Activated T-helper 17 cell treated with anti-CD3 and anti-CD28 coated beads, Interleukin-2, amount 50 U/mL, for 72 hours (primary cell): ENCODE measurements around the gene ANKRD36. TPM values are rescaled to one million over a fixed set of nuclear protein-coding genes. Genes with fewer than 3 reads are reported as not detected.
"Not testable (repeated sequence)": the region's sequence is repeated elsewhere in the genome, so short reads cannot be mapped to it uniquely, and the experiment has no call there.

Source experiments
- ATAC-seq: fragments of 150-1000 bp; cut with Tn5 transposase; replicated peaks from 2 replicates; pipeline ENCODE4 v1.10.0; 2021; ENCODE audit warnings: mild to moderate bottlenecking, moderate library complexity
- H3K27ac Mint-ChIP-seq: one replicate; pipeline ENCODE4 v1.8.0; 2022; ENCODE audit warnings: mixed read lengths
- H3K27me3 Mint-ChIP-seq: one replicate; pipeline ENCODE4 v1.8.0; 2022; ENCODE audit warnings: mixed read lengths
- H3K36me3 Mint-ChIP-seq: one replicate; pipeline ENCODE4 v1.8.0; 2022; ENCODE audit warnings: low read depth, mild to moderate bottlenecking, mixed read lengths
- H3K4me1 Mint-ChIP-seq: one replicate; pipeline ENCODE4 v1.8.0; 2022; ENCODE audit warnings: mixed read lengths
- H3K4me3 Mint-ChIP-seq: one replicate; pipeline ENCODE4 v1.8.0; 2022; ENCODE audit warnings: mild to moderate bottlenecking, mixed read lengths
- H3K9me3 Mint-ChIP-seq: one replicate; pipeline ENCODE4 v1.8.0; 2022; ENCODE audit warnings: mixed read lengths
- total RNA-seq, 2 donors: library from RNA; stranded (reverse); gene quantifications; one replicate each; pipeline ENCODE4 v1.2.3, GENCODE V29; 2022

The ANKRD36 gene
- total RNA-seq, 2 donors from 2014 or later, result 48.7 to 62.2 TPM

GRCh38 chr2:97200887-97201286, 87.9 kb downstream of the ANKRD36 start:
- not testable (repeated sequence) for H3K27ac Mint-ChIP-seq, H3K9me3 Mint-ChIP-seq, H3K4me1 Mint-ChIP-seq, ATAC-seq, H3K27me3 Mint-ChIP-seq, H3K4me3 Mint-ChIP-seq
- H3K36me3 Mint-ChIP-seq, result peaks cover 19% of the 10 kb centered on the region

- H3K27ac Mint-ChIP-seq, H3K4me3 Mint-ChIP-seq, H3K27me3 Mint-ChIP-seq, H3K9me3 Mint-ChIP-seq, ATAC-seq, H3K4me1 Mint-ChIP-seq: not testable (repeated sequence)
- peaks cover 36% of the 10 kb centered on the region for H3K36me3 Mint-ChIP-seq
These were observed 89.8 kb downstream of the ANKRD36 start for GRCh38 chr2:97202643-97203250.

GRCh38 chr2:97210325-97210724, 97.4 kb downstream of the ANKRD36 start:
- Mint-ChIP-seq H3K27ac (no peak overlapping the region), H3K27me3 (no peaks in the 10 kb centered on the region), H3K9me3 (no peaks in the 10 kb centered on the region), H3K4me3 (no peak overlapping the region), H3K4me1 (no peaks in the 10 kb centered on the region), H3K36me3 (peaks cover 85% of the 10 kb centered on the region)
- ATAC-seq, result no peak

GRCh38 chr2:97215025-97215424, 102.1 kb downstream of the ANKRD36 start:
- not testable (repeated sequence) for H3K4me1 Mint-ChIP-seq, H3K27ac Mint-ChIP-seq, H3K4me3 Mint-ChIP-seq, H3K27me3 Mint-ChIP-seq, ATAC-seq, H3K9me3 Mint-ChIP-seq
- H3K36me3 Mint-ChIP-seq, result peaks cover 70% of the 10 kb centered on the region

GRCh38 chr2:97230848-97231585, 118.1 kb downstream of the ANKRD36 start:
- H3K9me3 Mint-ChIP-seq, H3K27ac Mint-ChIP-seq, H3K4me3 Mint-ChIP-seq, H3K4me1 Mint-ChIP-seq, ATAC-seq, H3K27me3 Mint-ChIP-seq: not testable (repeated sequence)
- peaks cover 47% of the 10 kb centered on the region for H3K36me3 Mint-ChIP-seq

- ATAC-seq, H3K9me3 Mint-ChIP-seq, H3K27me3 Mint-ChIP-seq, H3K4me1 Mint-ChIP-seq, H3K4me3 Mint-ChIP-seq, H3K27ac Mint-ChIP-seq: not testable (repeated sequence)
- peaks cover 30% of the 10 kb centered on the region for H3K36me3 Mint-ChIP-seq
These were observed 120.0 kb downstream of the ANKRD36 start for GRCh38 chr2:97232981-97233380.

GRCh38 chr2:97233660-97234295, 120.8 kb downstream of the ANKRD36 start:
- not testable (repeated sequence) for H3K27me3 Mint-ChIP-seq, H3K4me1 Mint-ChIP-seq, H3K9me3 Mint-ChIP-seq, H3K4me3 Mint-ChIP-seq, H3K27ac Mint-ChIP-seq
- H3K36me3 Mint-ChIP-seq, result peaks cover 30% of the 10 kb centered on the region
- peak; percentile 93 for ATAC-seq

GRCh38 chr2:97261192-97261591, 148.2 kb downstream of the ANKRD36 start:
- not testable (repeated sequence) for H3K36me3 Mint-ChIP-seq, H3K9me3 Mint-ChIP-seq, H3K4me1 Mint-ChIP-seq, H3K27ac Mint-ChIP-seq, H3K27me3 Mint-ChIP-seq, H3K4me3 Mint-ChIP-seq, ATAC-seq

GRCh38 chr2:97266449-97266848, 153.5 kb downstream of the ANKRD36 start:
- not testable (repeated sequence) for H3K36me3 Mint-ChIP-seq, H3K27ac Mint-ChIP-seq, H3K9me3 Mint-ChIP-seq, ATAC-seq, H3K27me3 Mint-ChIP-seq, H3K4me1 Mint-ChIP-seq, H3K4me3 Mint-ChIP-seq

GRCh38 chr2:97267411-97268074, 154.6 kb downstream of the ANKRD36 start:
- H3K9me3 Mint-ChIP-seq, result no peaks in the 10 kb centered on the region
- ATAC-seq, result peak; percentile 21
- no peak overlapping the region for H3K27ac Mint-ChIP-seq
- H3K4me3 Mint-ChIP-seq, result no peak overlapping the region
- no peaks in the 10 kb centered on the region for H3K4me1 Mint-ChIP-seq
- no peaks in the 10 kb centered on the region for H3K27me3 Mint-ChIP-seq
- H3K36me3 Mint-ChIP-seq, result no peaks in the 10 kb centered on the region

- H3K27me3 Mint-ChIP-seq, H3K36me3 Mint-ChIP-seq, H3K4me3 Mint-ChIP-seq, H3K27ac Mint-ChIP-seq, H3K4me1 Mint-ChIP-seq, ATAC-seq, H3K9me3 Mint-ChIP-seq: not testable (repeated sequence)
These were observed 155.2 kb downstream of the ANKRD36 start for GRCh38 chr2:97268075-97268591.

- H3K9me3 Mint-ChIP-seq, H3K36me3 Mint-ChIP-seq, H3K4me3 Mint-ChIP-seq, H3K27ac Mint-ChIP-seq, H3K4me1 Mint-ChIP-seq, H3K27me3 Mint-ChIP-seq: not testable (repeated sequence)
- peak; percentile 19 for ATAC-seq
These were observed 163.4 kb downstream of the ANKRD36 start for GRCh38 chr2:97276232-97276798.

GRCh38 chr2:97285187-97285586, 172.2 kb downstream of the ANKRD36 start:
- not testable (repeated sequence) for H3K9me3 Mint-ChIP-seq, ATAC-seq

GRCh38 chr2:97293687-97294086, 180.7 kb downstream of the ANKRD36 start:
- not testable (repeated sequence) for H3K9me3 Mint-ChIP-seq, H3K4me3 Mint-ChIP-seq, ATAC-seq, H3K4me1 Mint-ChIP-seq, H3K27me3 Mint-ChIP-seq, H3K27ac Mint-ChIP-seq, H3K36me3 Mint-ChIP-seq

More at GRCh38 chr2:97285187-97285586, 172.2 kb downstream of the ANKRD36 start:
- H3K27ac Mint-ChIP-seq, H3K4me1 Mint-ChIP-seq, H3K36me3 Mint-ChIP-seq, H3K27me3 Mint-ChIP-seq, H3K4me3 Mint-ChIP-seq: not testable (repeated sequence)
